ENCODE results near the gene PRKAR2B. TPM values are rescaled to one million over a fixed set of nuclear protein-coding genes. Genes with fewer than 3 reads are reported as not detected.

The PRKAR2B gene
- total RNA-seq, 6 experiments from 2014 or later = 3.6 to 9.7 (median 8.7) TPM

Other genes starting within 250 kb of the PRKAR2B start
- not detected for gene PIK3CG, start 179.4 kb upstream of the PRKAR2B start, total RNA-seq (2021; fragmentation: NEBNext Ultra II Directional; extraction: Animal tissue kit (Norgen Biotek cat#: 25700))
- 10 to 100 TPM; 22.8 to 34.4 (median 28.5) TPM for gene HBP1, start 124.3 kb downstream of the PRKAR2B start, total RNA-seq (2021; fragmentation: NEBNext Ultra II Directional; extraction: Animal tissue kit (Norgen Biotek cat#: 25700))

Data from HFFc6 (cell line).